ENCODE data around the gene PHACTR3.

DNA sequence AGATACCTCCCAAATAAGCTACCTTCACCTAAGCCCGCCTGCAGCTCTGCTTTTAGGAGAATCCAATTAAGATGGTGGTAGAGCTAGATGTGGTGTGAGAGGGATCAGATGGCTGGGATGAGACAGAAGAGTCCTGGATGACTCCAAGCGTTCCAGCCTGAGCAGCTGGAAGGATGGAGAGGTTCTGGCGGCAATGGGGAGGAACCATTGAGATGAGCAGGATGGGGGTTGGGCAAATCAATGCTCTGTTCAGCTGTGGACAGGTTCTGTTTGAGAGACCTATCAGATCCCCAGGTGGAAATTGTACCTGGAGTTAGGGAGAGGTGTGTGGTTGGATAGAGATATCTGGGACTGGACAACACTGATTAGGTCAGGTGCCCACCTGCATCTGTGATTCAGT is 23.0 kb downstream of the PHACTR3 start:
- no peak for TF ChIP-seq CEBPB (IDR thresholded peaks at IDR 0.05)
- TF ChIP-seq, protein P1, sequence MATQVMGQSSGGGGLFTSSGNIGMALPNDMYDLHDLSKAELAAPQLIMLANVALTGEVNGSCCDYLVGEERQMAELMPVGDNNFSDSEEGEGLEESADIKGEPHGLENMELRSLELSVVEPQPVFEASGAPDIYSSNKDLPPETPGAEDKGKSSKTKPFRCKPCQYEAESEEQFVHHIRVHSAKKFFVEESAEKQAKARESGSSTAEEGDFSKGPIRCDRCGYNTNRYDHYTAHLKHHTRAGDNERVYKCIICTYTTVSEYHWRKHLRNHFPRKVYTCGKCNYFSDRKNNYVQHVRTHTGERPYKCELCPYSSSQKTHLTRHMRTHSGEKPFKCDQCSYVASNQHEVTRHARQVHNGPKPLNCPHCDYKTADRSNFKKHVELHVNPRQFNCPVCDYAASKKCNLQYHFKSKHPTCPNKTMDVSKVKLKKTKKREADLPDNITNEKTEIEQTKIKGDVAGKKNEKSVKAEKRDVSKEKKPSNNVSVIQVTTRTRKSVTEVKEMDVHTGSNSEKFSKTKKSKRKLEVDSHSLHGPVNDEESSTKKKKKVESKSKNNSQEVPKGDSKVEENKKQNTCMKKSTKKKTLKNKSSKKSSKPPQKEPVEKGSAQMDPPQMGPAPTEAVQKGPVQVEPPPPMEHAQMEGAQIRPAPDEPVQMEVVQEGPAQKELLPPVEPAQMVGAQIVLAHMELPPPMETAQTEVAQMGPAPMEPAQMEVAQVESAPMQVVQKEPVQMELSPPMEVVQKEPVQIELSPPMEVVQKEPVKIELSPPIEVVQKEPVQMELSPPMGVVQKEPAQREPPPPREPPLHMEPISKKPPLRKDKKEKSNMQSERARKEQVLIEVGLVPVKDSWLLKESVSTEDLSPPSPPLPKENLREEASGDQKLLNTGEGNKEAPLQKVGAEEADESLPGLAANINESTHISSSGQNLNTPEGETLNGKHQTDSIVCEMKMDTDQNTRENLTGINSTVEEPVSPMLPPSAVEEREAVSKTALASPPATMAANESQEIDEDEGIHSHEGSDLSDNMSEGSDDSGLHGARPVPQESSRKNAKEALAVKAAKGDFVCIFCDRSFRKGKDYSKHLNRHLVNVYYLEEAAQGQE (IDR thresholded peaks at IDR 0.05; ENCODE audit: low read depth) = no peak

Data from Ishikawa (cell line).